Thyroid gland (tissue), 4 donors: ENCODE data around the gene OXT. TPM values are rescaled to one million over a fixed set of nuclear protein-coding genes. Genes with fewer than 3 reads are reported as not detected.

ENCODE experiments used
- DNase-seq, 2 donors: peaks; one replicate each; pipeline ENCODE4 v3.0.0-alpha.2; 2019
- H3K27ac ChIP-seq, 3 donors: fragments of 200-600 bp; sonication (generic); 1 replicate in 2 of 3; 2 replicates in 1 of 3; pipeline ENCODE4 v1.5.1; 2016 to 2019; ENCODE audit warnings: mild to moderate bottlenecking in 1 of 3, moderate library complexity in 1 of 3
- H3K27me3 ChIP-seq: fragments of 200-600 bp; sonication (generic); one replicate; pipeline ENCODE4 v1.5.1; 2019
- H3K36me3 ChIP-seq, 2 donors: fragments of 200-600 bp; sonication (generic); one replicate each; pipeline ENCODE4 v1.5.1; 2016 to 2019
- H3K4me1 ChIP-seq, 2 donors: fragments of 200-600 bp; sonication (generic); one replicate each; pipeline ENCODE4 v1.5.1; 2017 to 2019
- H3K4me3 ChIP-seq, 3 donors: fragments of 200-600 bp; sonication (generic); replicated peaks in 1 of 3; 1 replicate in 2 of 3; 2 replicates in 1 of 3; pipeline ENCODE4 v1.5.1; 2016; ENCODE audit warnings: mild to moderate bottlenecking in 1 of 3
- H3K9me3 ChIP-seq: fragments of 200-600 bp; sonication (generic); one replicate; pipeline ENCODE4 v1.5.1; 2017
- CTCF ChIP-seq, 6 experiments: fragments of 200-600 bp in 3 of 6; fragments of 450-650 bp in 3 of 6; sonication (generic) in 3 of 6; IDR thresholded peaks; one replicate each; pipeline ENCODE4 v1.5.1; 2016 to 2019; ENCODE audit warnings: antibody characterized with exemption in 6 of 6, mild to moderate bottlenecking in 2 of 6, inconsistent platforms in 1 of 6, moderate library complexity in 1 of 6
- POLR2A ChIP-seq, 2 donors: fragments of 450-650 bp; IDR thresholded peaks; one replicate each; pipeline ENCODE4 v1.6.1; 2017; ENCODE audit warnings: antibody characterized with exemption in 2 of 2, mild to moderate bottlenecking in 2 of 2, moderate library complexity in 1 of 2
- WGBS, 2 donors: methylation state at CpG; one replicate each; pipeline ENCODE4 v1.1.5; 2017; 5-methylcytosine and 5-hydroxymethylcytosine counted together
- intact Hi-C: fragments of 100-400 bp; cut with DNase I; formaldehyde crosslinking; loops from one replicate; pipeline ENCODE4 v1.15.1; 2023
- total RNA-seq, 4 donors: library from RNA; depleted of rRNA; stranded (reverse); fragments of >200 nt; gene quantifications; one replicate each; pipeline ENCODE4 v1.2.3, GENCODE V29; 2016

The OXT gene
- total RNA-seq, 4 donors from 2014 or later, result not detected

GRCh38 chr20:3045042-3045815 is 26.2 kb upstream of the OXT start:
- no peaks in the 10 kb centered on the region for H3K9me3 ChIP-seq
- WGBS, 2 donors, result 4 to 5% methylated on average over 17 to 21 of the region's 24 CpGs
- H3K27me3 ChIP-seq, result no peaks in the 10 kb centered on the region
- TF ChIP-seq POLR2A (IDR thresholded peaks at IDR 0.05) (no peak), CTCF (IDR thresholded peaks at IDR 0.05) (no peak)
- peaks cover 16 to 20% of the 10 kb centered on the region in 2 donors for H3K4me1 ChIP-seq
- intact Hi-C loops, result no loop called here
- H3K4me3 ChIP-seq, result peak overlapping the region; percentile 87 to 96 (median 89)
- H3K27ac ChIP-seq, result peak overlapping the region; percentile 64 to 88 (median 83)
- DNase-seq, result peak; percentile 77 to 79
- peaks cover 15 to 24% of the 10 kb centered on the region in 2 donors for H3K36me3 ChIP-seq

- WGBS, 2 donors, result 0% methylated on average over 48 of the region's 104 CpGs; no CpG with 5 or more reads in 1 of the 2 donors
- no peak for TF ChIP-seq CTCF (IDR thresholded peaks at IDR 0.05)
- peak in 1 of 2 donors; percentile 86 for TF ChIP-seq POLR2A (IDR thresholded peaks at IDR 0.05)
- Histone ChIP-seq H3K4me1 (peaks cover 16 to 20% of the 10 kb centered on the region in 2 donors), H3K4me3 (peak within 1 kb of the TSS; percentile 87 to 96 (median 89)), H3K27me3 (no peaks in the 10 kb centered on the region), H3K27ac (peak within 1 kb of the TSS; percentile 64 to 88 (median 83)), H3K36me3 (peaks cover 15 to 24% of the 10 kb centered on the region in 2 donors), H3K9me3 (no peaks in the 10 kb centered on the region)
- DNase-seq, result peak; percentile 91 to 93
- intact Hi-C loops, result no loop called here
These were observed 25.4 kb upstream of the OXT start, which contains the start of gene MRPS26 for GRCh38 chr20:3045816-3046676. Gene MRPS26 (plus strand): TSS chr20:3046052. CDS start chr20:3046069, 17 bp downstream.

GRCh38 chr20:3046677-3047462 is 24.6 kb upstream of the OXT start:
- 49 to 52% methylated on average over 29 of the region's 39 CpGs for WGBS, 2 donors
- H3K27me3 ChIP-seq, result no peaks in the 10 kb centered on the region
- peak in 1 of 2 donors; percentile 52 for TF ChIP-seq POLR2A (IDR thresholded peaks at IDR 0.05)
- no peak for TF ChIP-seq CTCF (IDR thresholded peaks at IDR 0.05)
- H3K4me1 ChIP-seq, result peaks cover 10 to 17% of the 10 kb centered on the region in 2 donors
- H3K9me3 ChIP-seq, result no peaks in the 10 kb centered on the region
- intact Hi-C loops, result no loop called here
- peak overlapping the region in 2 of 3 donors; percentile 64 to 83 for H3K27ac ChIP-seq
- peaks cover 15 to 24% of the 10 kb centered on the region in 2 donors for H3K36me3 ChIP-seq
- DNase-seq, result peak; percentile 64 to 75
- peak overlapping the region; percentile 87 to 96 (median 89) for H3K4me3 ChIP-seq

- TF ChIP-seq POLR2A (IDR thresholded peaks at IDR 0.05) (no peak), CTCF (IDR thresholded peaks at IDR 0.05) (no peak)
- H3K27ac ChIP-seq, result no peak overlapping the region
- H3K4me3 ChIP-seq, result no peak overlapping the region
- peaks cover 9 to 16% of the 10 kb centered on the region in 2 donors for H3K4me1 ChIP-seq
- intact Hi-C loops, result no loop called here
- H3K36me3 ChIP-seq, result peaks cover 15 to 24% of the 10 kb centered on the region in 2 donors
- H3K27me3 ChIP-seq, result no peaks in the 10 kb centered on the region
- H3K9me3 ChIP-seq, result no peaks in the 10 kb centered on the region
- 88 to 90% methylated on average over 12 to 14 of the region's 14 CpGs for WGBS, 2 donors
- DNase-seq, result no peak
These were observed 23.7 kb upstream of the OXT start for GRCh38 chr20:3047486-3048419.
